ENCODE results near the gene LRRIQ4. TPM values are rescaled to one million over a fixed set of nuclear protein-coding genes. Genes with fewer than 3 reads are reported as not detected.

The LRRIQ4 gene
- total and polyA plus RNA-seq, 4 donors: 0.09 TPM; not detected in 3

GRCh38 chr3:169790687-169791429 is 21.8 kb upstream of the LRRIQ4 start:
- Histone ChIP-seq H3K9me3 (ENCODE audit: control insufficient read depth in 4 of 4, low read length in 3 of 4) (no peaks in the 10 kb centered on the region), H3K4me3 (ENCODE audit: low read depth in 1 of 3, low read length in 3 of 3) (no peak overlapping the region), H3K9ac (ENCODE audit: low read depth in 1 of 2, low read length in 2 of 2) (no peak overlapping the region), H3K36me3 (ENCODE audit: control insufficient read depth in 4 of 4, insufficient read depth in 3 of 4, low read depth in 1 of 4, low read length in 3 of 4) (peaks cover 0 to 22% (median 13%) of the 10 kb centered on the region in 4 donors), H3K27ac (ENCODE audit: low read depth in 1 of 2, low read length in 2 of 2) (no peak overlapping the region), H3K27me3 (ENCODE audit: control insufficient read depth in 4 of 4, insufficient read depth in 4 of 4, low read length in 3 of 4) (no peaks in the 10 kb centered on the region), H3K4me1 (ENCODE audit: control insufficient read depth in 4 of 4, insufficient read depth in 4 of 4, low read length in 3 of 4) (no peaks in the 10 kb centered on the region)
- DNase-seq (ENCODE audit: low spot score): no peak
- TF ChIP-seq RAD21 (IDR thresholded peaks at IDR 0.05) (no peak), ATF3 (IDR thresholded peaks at IDR 0.05) (no peak), FOXA1 (IDR thresholded peaks at IDR 0.05) (no peak), YY1 (IDR thresholded peaks at IDR 0.05) (no peak), ZBTB33 (IDR thresholded peaks at IDR 0.05) (no peak), HNF4G (IDR thresholded peaks at IDR 0.05) (no peak), GABPA (IDR thresholded peaks at IDR 0.05 in 1 of 2, conservative IDR thresholded peaks at IDR 0.05 in 1 of 2) (no peak), FOXA2 (IDR thresholded peaks at IDR 0.05) (no peak), RXRA (IDR thresholded peaks at IDR 0.05) (no peak), JUND (IDR thresholded peaks at IDR 0.05) (no peak), NR2F2 (IDR thresholded peaks at IDR 0.05) (no peak)
- 91% methylated on average over 4 of the region's 4 CpGs for WGBS

- Histone ChIP-seq H3K9ac (ENCODE audit: low read depth in 1 of 2, low read length in 2 of 2) (no peak overlapping the region), H3K27ac (ENCODE audit: low read depth in 1 of 2, low read length in 2 of 2) (no peak overlapping the region), H3K4me1 (ENCODE audit: control insufficient read depth in 4 of 4, insufficient read depth in 4 of 4, low read length in 3 of 4) (no peaks in the 10 kb centered on the region), H3K9me3 (ENCODE audit: control insufficient read depth in 4 of 4, low read length in 3 of 4) (no peaks in the 10 kb centered on the region), H3K4me3 (ENCODE audit: low read depth in 1 of 3, low read length in 3 of 3) (no peak overlapping the region), H3K27me3 (ENCODE audit: control insufficient read depth in 4 of 4, insufficient read depth in 4 of 4, low read length in 3 of 4) (no peaks in the 10 kb centered on the region), H3K36me3 (ENCODE audit: control insufficient read depth in 4 of 4, insufficient read depth in 3 of 4, low read depth in 1 of 4, low read length in 3 of 4) (peaks cover 0 to 11% (median 4%) of the 10 kb centered on the region in 4 donors)
- WGBS: 99% methylated on average over 1 of the region's 1 CpG
- TF ChIP-seq FOXA1 (IDR thresholded peaks at IDR 0.05) (no peak), SP1 (IDR thresholded peaks at IDR 0.05) (no peak), ATF3 (IDR thresholded peaks at IDR 0.05) (no peak), CTCF (IDR thresholded peaks at IDR 0.05; ENCODE audit: low read depth, low read length, missing input control) (no peak), EGR1 (IDR thresholded peaks at IDR 0.05; ENCODE audit: low read depth in 2 of 2) (no peak), JUND (IDR thresholded peaks at IDR 0.05) (no peak), RAD21 (IDR thresholded peaks at IDR 0.05) (no peak), NR2F2 (IDR thresholded peaks at IDR 0.05) (no peak), RXRA (IDR thresholded peaks at IDR 0.05) (no peak), HNF4G (IDR thresholded peaks at IDR 0.05) (no peak), MAX (IDR thresholded peaks at IDR 0.05) (no peak), HNF4A (conservative IDR thresholded peaks at IDR 0.05) (no peak), FOXA2 (IDR thresholded peaks at IDR 0.05) (no peak)
- DNase-seq (ENCODE audit: low spot score): no peak
Measured at GRCh38 chr3:169792359-169792758, 20.3 kb upstream of the LRRIQ4 start.

All from liver (tissue), 9 donors.